Sigmoid colon (tissue), 7 donors: Measurements from ENCODE around the gene SMYD3. TPM values are rescaled to one million over a fixed set of nuclear protein-coding genes. Genes with fewer than 3 reads are reported as not detected.

ENCODE experiments used
- DNase-seq: peaks from one replicate; pipeline ENCODE4 v3.0.0-alpha.2; 2019
- H3K27ac ChIP-seq, 4 donors: fragments of 200-600 bp; sonication (generic); one replicate each; pipeline ENCODE4 v1.5.1; 2016 to 2019; ENCODE audit warnings: mild to moderate bottlenecking in 1 of 4
- H3K27me3 ChIP-seq, 3 donors: fragments of 200-600 bp; sonication (generic); one replicate each; pipeline ENCODE4 v1.5.1; 2019; ENCODE audit warnings: mild to moderate bottlenecking in 1 of 3
- H3K36me3 ChIP-seq, 4 donors: fragments of 200-600 bp; sonication (generic); one replicate each; pipeline ENCODE4 v1.5.1; 2016 to 2019
- H3K4me1 ChIP-seq, 4 donors: fragments of 200-600 bp; sonication (generic); one replicate each; pipeline ENCODE4 v1.5.1; 2017 to 2019
- H3K4me3 ChIP-seq, 4 donors: fragments of 200-600 bp; sonication (generic); one replicate each; pipeline ENCODE4 v1.5.1; 2017 to 2019; ENCODE audit warnings: mild to moderate bottlenecking in 2 of 4, moderate library complexity in 1 of 4
- H3K9me3 ChIP-seq, 4 donors: fragments of 200-600 bp in 3 of 4; sonication (generic) in 3 of 4; one replicate each; pipeline versions ENCODE4 v1.5.1 to v1.6.1; 2013 to 2019
- CTCF ChIP-seq, 4 experiments: fragments of 450-650 bp in 3 of 4; fragments of 200-600 bp in 1 of 4; IDR thresholded peaks; one replicate each; pipeline ENCODE4 v1.5.1; 2016 to 2019; ENCODE audit warnings: antibody characterized with exemption in 4 of 4, mild to moderate bottlenecking in 3 of 4, moderate library complexity in 2 of 4
- EP300 ChIP-seq, 4 donors: sonication (generic); formaldehyde crosslinking; IDR thresholded peaks; one replicate each; pipeline ENCODE4 v1.6.1; 2017; ENCODE audit warnings: antibody characterized with exemption in 4 of 4
- POLR2A ChIP-seq, 2 donors: fragments of 450-650 bp; IDR thresholded peaks; one replicate each; pipeline ENCODE4 v1.6.1; 2016; ENCODE audit warnings: antibody characterized with exemption in 2 of 2, mild to moderate bottlenecking in 2 of 2, moderate library complexity in 2 of 2
- POLR2AphosphoS5 ChIP-seq, 4 donors: sonication (generic); formaldehyde crosslinking; IDR thresholded peaks; one replicate each; pipeline ENCODE4 v1.6.1; 2017; ENCODE audit warnings: antibody characterized with exemption in 4 of 4
- WGBS, 2 donors: extraction: QIAGEN DNeasy Blood & Tissue Kit; methylation state at CpG; one replicate each; pipeline ENCODE4 v1.1.7; 2013; 5-methylcytosine and 5-hydroxymethylcytosine counted together
- intact Hi-C: fragments of 100-400 bp; cut with DNase I; formaldehyde crosslinking; loops from one replicate; pipeline ENCODE4 v1.15.1; 2023
- polyA plus RNA-seq, 3 donors: library from polyadenylated mRNA; stranded (reverse); fragments of 200-250 nt; gene quantifications; one replicate each; pipeline ENCODE4 v1.2.3, GENCODE V29; 2013
- total RNA-seq, 4 donors: library from RNA; depleted of rRNA; stranded (reverse); fragments of >200 nt; gene quantifications; one replicate each; pipeline ENCODE4 v1.1.0, GENCODE V29; 2016
- donor health status: healthy with polysubstance abuse.
- donor health status: Bipolar disorder and iron deficiency.
- donor health status: healthy.

The SMYD3 gene
- total and polyA plus RNA-seq, 7 donors = 8.7 to 23.8 (median 17.1) TPM

GRCh38 chr1:246294263-246294662 lies 212.8 kb downstream of the SMYD3 start:
- no peak for TF ChIP-seq CTCF (IDR thresholded peaks at IDR 0.05)
- no peak for TF ChIP-seq EP300 (IDR thresholded peaks at IDR 0.05)
- TF ChIP-seq POLR2A (IDR thresholded peaks at IDR 0.05) = no peak
- TF ChIP-seq POLR2AphosphoS5 (IDR thresholded peaks at IDR 0.05) = no peak
- WGBS, 2 donors = 87 to 89% methylated on average over 2 of the region's 2 CpGs
- H3K4me1 ChIP-seq = no peaks in the 10 kb centered on the region
- no peak for DNase-seq
- H3K4me3 ChIP-seq = no peak overlapping the region
- H3K27me3 ChIP-seq = no peaks in the 10 kb centered on the region
- no peaks in the 10 kb centered on the region for H3K36me3 ChIP-seq
- no peaks in the 10 kb centered on the region for H3K9me3 ChIP-seq
- no peak overlapping the region for H3K27ac ChIP-seq
- intact Hi-C loops = no loop called here

- Histone ChIP-seq H3K36me3 (no peaks in the 10 kb centered on the region), H3K4me1 (no peaks in the 10 kb centered on the region), H3K27me3 (no peaks in the 10 kb centered on the region), H3K9me3 (no peaks in the 10 kb centered on the region), H3K4me3 (no peak overlapping the region), H3K27ac (no peak overlapping the region)
- intact Hi-C loops = no loop called here
- 94 to 95% methylated on average over 8 of the region's 8 CpGs for WGBS, 2 donors
- TF ChIP-seq POLR2A (IDR thresholded peaks at IDR 0.05) = no peak
- no peak for TF ChIP-seq EP300 (IDR thresholded peaks at IDR 0.05)
- no peak for TF ChIP-seq CTCF (IDR thresholded peaks at IDR 0.05)
- TF ChIP-seq POLR2AphosphoS5 (IDR thresholded peaks at IDR 0.05) = no peak
- no peak for DNase-seq
These were observed 213.5 kb downstream of the SMYD3 start for GRCh38 chr1:246293366-246294121.

- no peaks in the 10 kb centered on the region for H3K9me3 ChIP-seq
- no peaks in the 10 kb centered on the region for H3K36me3 ChIP-seq
- TF ChIP-seq EP300 (IDR thresholded peaks at IDR 0.05) = no peak
- TF ChIP-seq POLR2AphosphoS5 (IDR thresholded peaks at IDR 0.05) = no peak
- no peak for TF ChIP-seq POLR2A (IDR thresholded peaks at IDR 0.05)
- TF ChIP-seq CTCF (IDR thresholded peaks at IDR 0.05) = no peak
- no peak for DNase-seq
- H3K27ac ChIP-seq = no peak overlapping the region
- intact Hi-C loops = no loop called here
- WGBS, 2 donors = 93 to 96% methylated on average over 1 of the region's 1 CpG
- no peaks in the 10 kb centered on the region for H3K4me1 ChIP-seq
- no peaks in the 10 kb centered on the region for H3K27me3 ChIP-seq
- H3K4me3 ChIP-seq = no peak overlapping the region
These were observed 214.5 kb downstream of the SMYD3 start for GRCh38 chr1:246292571-246292970.

GRCh38 chr1:246291127-246291526 lies 216.0 kb downstream of the SMYD3 start:
- Histone ChIP-seq H3K4me3 (no peak overlapping the region), H3K9me3 (no peaks in the 10 kb centered on the region), H3K27ac (no peak overlapping the region), H3K36me3 (no peaks in the 10 kb centered on the region), H3K27me3 (no peaks in the 10 kb centered on the region), H3K4me1 (no peaks in the 10 kb centered on the region)
- 70 to 78% methylated on average over 4 of the region's 4 CpGs for WGBS, 2 donors
- no peak for TF ChIP-seq POLR2A (IDR thresholded peaks at IDR 0.05)
- TF ChIP-seq CTCF (IDR thresholded peaks at IDR 0.05) = no peak
- no peak for TF ChIP-seq EP300 (IDR thresholded peaks at IDR 0.05)
- no peak for TF ChIP-seq POLR2AphosphoS5 (IDR thresholded peaks at IDR 0.05)
- intact Hi-C loops = no loop called here
- DNase-seq = no peak
